HG02973 (cell line): Measurements from ENCODE around the gene SENP2.
"Not testable (repeated sequence)": the region's sequence is repeated elsewhere in the genome, so short reads cannot be mapped to it uniquely, and the experiment has no call there.

ENCODE experiments used
- ATAC-seq: cut with Tn5 transposase; IDR thresholded peaks from one replicate; pipeline ENCODE4 v1.9.1; 2021; ENCODE audit warnings: moderate library complexity; ENCODE audit not compliant: unreplicated experiment

Gene SENP2

DNA sequence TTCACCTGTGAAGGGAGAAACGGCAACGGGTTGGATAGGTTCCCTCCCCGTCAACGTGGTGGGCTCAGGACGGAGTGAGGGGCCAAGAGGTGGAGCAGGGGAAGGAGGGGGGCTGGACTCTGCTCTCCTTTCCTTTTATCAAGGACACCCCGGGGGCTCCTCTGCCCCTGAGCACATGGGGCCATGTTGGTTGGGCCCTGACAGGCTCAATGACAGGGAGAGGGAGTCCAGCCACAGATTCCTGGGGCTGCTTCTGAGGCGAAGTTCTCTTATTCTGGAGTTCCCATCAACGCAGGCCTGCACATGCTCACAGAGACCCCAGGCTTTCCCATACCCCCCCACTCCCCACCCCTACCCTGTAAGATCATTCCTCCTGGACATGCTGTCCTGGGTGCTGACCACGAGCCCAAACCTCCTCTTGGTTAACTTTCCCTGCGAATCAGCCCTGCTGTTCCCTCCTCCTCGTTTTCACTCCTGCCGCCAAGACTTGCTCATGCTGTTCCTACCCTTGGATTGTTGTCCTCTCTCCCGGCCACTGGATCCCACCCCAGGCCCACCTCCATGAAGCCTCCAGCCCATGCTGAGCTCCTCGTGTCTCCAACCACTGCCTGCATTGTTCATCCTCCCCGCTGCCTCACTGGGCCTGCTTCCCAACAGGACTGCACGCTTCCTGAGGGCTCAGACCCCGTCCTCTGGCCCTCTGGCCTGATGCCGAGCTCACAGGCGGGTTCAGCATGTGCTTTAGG is 61.2 kb downstream of the SENP2 start:
- ATAC-seq = no peak

DNA sequence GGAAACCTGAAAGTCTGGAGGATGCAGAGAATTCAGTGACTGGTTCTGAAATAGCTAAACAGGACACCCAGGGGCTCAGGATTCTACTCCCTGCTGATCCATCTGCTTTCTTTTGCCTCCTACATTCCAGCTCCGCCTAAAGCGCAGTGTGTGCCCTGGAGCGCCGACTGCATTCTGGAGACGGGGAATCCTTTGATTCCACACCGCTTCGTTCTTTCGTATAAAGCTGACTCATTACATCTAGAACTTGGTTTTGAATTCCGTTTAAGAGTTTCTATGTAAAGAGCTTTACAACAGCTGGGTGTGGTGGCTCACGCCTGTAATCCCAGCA is 61.8 kb downstream of the SENP2 start:
- ATAC-seq = no peak

DNA sequence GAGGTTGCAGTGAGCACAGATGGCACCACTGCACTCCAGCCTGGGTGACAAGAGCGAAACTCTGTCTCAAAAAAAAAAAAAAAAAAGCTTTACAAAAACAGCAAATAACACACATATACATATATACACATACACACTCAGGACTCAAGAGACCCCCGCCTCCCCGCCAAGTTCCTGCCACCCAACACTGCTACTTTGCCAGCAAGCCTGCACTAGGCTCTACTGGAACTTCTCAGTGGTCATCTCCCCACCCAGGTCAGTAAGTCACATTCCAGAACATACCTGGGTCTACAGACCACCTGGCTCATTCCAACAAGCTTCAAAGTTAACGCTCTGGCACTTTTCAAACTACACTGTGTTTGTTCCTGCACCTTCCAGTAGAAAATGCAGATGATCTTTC is 62.3 kb downstream of the SENP2 start:
- no peak for ATAC-seq

DNA sequence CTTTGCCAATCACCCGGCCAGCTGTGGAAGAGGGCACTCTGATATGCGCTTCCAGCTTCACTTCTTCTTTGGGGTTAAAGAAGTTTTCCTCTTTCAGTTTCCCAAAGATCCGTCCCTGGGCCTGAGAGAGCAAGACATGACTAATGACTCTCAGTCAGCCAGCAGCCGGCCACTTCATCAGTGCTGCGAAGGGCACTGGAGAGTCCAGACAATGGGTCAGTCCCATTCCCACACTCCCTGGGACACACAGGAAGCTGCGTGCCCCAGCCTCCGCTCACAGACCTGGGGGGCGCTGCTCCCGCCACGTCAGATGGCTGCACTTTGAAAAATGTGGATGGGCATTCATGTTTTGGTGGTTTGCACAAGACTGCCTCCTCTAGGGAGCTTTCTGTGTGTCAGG is 63.3 kb downstream of the SENP2 start:
- no peak for ATAC-seq

DNA sequence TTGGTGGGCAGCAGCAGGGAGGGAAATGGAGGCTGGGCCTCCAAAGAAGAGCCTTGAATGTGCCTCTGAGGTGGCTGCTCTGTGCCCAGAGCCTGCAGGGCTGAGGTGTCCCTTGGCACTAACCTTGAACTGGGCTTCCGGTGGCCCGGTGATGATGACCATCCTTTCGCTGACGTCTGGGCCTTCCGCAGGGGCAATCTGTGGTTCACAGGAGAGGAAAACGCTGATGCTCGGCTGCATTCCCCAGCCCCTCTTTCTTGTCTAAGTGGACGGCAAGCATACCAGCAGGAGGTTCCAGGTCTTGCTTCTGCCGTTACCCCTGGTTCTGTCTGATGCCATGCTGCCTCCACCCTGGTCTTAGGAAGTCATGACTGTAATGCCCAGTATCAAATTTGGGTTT is 65.9 kb downstream of the SENP2 start:
- ATAC-seq = no peak

DNA sequence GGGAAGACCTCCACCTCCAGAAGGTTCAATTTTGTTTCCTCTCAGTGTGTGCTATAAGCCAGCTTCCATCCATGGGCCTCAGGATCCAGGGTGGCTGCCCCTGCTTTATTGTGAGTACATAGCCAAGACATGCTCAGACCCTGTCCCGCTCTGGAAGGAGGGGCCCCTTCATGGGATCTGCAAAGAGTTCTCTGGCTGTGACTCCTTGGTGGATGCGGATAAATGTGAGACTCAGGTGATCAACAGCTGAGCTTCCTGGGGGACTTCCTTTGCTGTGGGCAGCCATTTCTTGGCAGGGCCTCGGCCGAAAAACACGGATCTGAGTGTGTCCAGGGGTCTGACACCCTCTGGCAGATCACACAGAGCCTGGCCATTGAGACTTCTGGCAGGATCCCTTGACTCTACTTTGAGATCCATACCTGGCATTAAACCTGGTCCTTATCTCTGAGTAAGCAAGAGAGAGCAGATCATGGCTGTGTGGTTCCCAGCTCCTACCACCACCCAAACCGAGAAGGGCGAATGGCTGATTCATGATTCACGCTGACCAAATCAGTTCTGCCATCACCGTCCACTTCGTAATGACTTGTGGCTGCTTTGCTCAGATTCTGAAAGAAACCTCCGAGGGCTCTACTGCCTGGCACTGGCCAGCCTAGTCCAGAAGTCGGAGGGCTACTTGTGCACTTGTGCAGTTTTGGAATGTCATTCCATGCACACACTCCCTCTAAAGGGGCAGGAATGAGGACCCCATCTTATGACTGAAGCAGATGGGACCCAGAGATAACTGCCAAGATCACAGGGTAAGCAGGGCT is 68.1 kb downstream of the SENP2 start:
- no peak for ATAC-seq

DNA sequence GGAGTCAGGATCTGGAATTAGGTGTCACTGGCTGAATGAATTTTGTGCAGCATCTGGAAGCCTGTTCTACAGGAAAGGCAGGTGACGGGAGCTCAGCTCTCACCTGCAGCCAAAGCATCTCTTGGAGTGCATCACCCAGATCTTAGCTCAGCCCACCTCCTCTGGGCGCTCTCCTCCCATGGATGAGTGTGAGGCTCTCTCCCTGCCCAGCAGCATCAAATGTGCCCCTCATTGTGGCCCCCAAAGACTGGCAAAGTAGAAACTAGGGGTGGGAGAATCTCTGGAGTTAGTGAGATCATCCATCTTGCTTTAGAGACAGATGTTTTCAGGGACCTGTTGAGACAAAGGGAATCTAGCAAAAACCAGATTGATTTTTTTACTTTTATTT is 68.7 kb downstream of the SENP2 start:
- ATAC-seq = no peak

DNA sequence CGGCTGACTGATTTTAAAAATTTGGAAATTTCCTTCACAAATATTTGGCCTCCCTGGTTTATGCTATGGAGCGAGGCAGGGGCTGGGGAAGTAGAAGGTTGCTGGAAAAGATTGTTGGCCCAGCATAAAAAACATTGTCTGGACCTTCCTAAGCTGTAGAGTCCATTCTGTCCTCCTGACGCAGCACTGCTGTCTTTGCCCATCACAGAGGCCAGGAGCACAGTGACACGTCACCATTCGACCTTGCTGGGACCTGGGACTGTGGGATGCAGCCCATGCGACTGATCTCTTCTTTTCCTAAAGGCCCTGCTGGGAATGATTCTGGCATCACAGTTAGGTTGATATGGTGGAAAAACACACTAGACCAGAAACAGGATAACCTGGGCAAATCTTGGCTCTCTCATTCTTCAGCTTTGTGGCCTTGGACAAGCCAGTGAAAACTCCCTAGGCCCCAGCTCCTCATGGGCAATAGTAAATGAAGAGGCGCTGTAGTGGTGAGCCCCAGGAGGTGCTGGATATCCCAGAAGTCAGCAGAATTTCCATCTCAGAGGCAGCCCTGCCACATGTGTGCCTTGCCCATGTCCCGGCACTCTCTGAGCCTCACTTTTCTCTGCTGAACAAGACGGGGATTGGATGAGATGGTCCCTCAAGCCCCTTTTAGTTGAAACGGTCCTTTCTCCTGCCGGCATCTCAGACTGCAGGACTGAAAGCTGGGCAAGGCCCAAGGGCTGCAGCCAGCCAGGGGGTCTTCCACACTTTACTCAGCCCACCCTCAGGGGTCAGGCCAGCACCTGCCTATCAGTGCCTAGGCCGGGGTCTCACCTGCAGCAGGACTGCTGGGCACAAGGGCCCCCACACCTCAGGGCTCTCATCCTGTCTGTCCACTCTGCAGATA is 69.6 kb downstream of the SENP2 start:
- ATAC-seq = no peak

DNA sequence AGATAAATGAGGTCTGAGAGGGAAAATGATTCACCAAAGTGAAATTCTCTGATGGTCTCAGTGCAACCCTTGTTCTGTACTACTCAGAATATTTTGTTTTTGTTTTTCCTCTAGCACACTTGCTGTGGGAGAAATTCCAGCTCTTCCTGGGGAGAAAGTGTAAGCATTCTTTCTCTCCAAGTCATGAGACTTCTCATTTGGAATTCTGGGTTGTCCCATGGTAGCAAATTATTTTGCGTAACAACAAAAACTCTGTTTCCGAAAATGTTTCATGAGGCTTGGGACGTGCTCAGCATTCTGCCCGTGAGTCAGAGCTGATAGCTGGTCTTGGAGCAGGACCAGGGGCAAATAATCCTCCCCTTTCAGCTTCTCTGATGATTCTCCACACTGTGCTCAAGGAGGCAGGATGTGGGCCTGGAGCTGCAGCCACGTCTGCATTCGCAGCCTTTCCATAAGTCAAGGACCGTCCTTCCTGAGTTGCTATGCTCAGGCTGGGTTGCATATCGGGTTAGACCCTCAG is 70.3 kb downstream of the SENP2 start:
- ATAC-seq = no peak

DNA sequence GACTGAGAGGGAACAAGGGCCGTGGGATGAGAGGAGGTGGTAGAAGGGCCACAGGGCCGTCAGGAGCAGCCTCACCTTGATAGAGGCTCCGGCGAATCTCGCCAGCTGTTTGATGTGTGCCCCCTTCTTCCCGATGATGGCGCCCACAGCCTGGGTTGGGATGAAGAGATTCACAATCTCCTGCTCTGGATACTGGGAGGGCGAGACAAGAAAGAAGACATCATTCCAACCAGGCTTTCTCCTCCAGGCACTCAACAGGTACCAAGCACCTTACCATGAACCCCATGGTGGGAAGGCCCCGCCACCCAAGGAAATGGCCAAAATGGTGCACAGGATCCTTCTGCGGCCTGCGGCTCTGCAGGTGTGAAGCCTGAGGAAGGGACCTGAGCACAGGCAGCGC is 71.1 kb downstream of the SENP2 start:
- ATAC-seq = no peak

DNA sequence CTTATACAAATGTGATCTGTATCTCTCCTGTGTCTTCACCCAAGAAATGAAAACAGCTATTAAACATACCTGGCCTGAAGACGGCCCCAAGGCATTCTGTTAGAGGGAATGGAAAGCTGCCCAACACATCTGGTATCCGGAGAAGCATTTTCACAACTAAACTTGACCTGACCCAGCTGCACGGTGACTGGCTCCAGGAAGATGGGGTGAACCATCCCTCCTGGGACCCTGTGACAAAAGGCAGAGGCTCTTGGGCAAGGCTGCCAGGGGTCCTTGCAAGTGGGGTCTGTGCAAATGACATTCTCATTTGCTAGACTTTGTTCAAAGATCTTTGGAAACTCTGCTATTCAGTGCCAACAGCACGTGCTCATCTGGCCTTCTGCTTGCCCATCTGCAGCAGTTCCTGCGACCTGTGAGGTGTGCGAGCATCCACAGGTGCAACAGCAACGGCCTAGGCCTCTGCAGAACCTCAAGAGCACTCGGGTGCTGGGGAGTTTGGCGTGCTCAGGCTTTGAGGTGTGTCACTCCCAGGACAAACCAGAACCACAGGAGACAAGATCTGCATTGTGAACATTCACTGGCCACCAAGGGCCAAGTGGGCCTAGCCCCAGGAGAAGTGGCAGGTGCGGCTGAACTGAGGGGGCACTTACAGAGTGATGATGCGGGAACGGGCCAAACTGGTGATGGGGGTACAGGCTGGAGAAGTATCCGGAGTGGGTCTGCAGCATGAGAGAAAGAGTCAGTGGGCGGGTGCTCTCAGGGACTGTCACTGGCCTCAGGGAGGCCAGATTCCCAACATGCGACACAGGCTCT is 71.8 kb downstream of the SENP2 start:
- ATAC-seq = no peak

DNA sequence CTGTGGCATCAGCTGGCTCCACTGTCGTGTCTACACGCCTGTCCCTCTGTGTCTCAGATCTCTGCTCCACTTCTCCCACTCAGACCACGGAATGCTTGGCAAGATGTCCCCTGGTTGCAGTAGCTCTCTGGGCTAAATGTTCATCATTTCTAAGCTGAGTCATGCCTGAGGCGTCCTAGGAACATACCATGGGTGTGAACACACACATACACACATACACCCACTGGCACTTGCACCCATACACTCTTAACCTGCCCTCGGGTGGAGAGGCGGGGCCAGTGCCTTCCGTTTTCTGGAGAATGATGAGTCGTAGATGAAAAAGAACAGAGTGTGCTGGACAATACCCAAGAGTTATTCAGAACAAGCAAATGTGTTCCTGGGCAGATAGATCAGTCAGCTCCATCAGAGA is 72.4 kb downstream of the SENP2 start:
- no peak for ATAC-seq

DNA sequence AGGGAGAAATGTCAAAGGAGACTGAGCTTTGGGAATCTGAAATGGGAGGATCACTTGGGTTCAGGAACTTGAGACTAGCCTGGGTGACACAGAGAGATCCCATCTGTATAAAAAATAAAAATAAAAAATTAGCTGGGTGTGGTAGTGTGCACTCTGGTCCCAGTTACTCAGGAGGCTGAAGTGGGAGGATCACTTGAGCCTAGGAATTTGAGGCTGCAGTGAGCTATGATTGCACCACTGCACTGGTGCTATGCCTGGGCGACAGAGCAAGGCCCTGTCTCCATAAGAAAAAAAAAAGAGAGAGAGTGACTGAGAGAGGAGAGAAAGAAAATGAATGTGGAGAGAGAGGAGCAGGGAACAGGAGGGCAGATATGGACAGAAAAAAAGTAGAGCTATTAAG is 72.8 kb downstream of the SENP2 start:
- no peak for ATAC-seq

DNA sequence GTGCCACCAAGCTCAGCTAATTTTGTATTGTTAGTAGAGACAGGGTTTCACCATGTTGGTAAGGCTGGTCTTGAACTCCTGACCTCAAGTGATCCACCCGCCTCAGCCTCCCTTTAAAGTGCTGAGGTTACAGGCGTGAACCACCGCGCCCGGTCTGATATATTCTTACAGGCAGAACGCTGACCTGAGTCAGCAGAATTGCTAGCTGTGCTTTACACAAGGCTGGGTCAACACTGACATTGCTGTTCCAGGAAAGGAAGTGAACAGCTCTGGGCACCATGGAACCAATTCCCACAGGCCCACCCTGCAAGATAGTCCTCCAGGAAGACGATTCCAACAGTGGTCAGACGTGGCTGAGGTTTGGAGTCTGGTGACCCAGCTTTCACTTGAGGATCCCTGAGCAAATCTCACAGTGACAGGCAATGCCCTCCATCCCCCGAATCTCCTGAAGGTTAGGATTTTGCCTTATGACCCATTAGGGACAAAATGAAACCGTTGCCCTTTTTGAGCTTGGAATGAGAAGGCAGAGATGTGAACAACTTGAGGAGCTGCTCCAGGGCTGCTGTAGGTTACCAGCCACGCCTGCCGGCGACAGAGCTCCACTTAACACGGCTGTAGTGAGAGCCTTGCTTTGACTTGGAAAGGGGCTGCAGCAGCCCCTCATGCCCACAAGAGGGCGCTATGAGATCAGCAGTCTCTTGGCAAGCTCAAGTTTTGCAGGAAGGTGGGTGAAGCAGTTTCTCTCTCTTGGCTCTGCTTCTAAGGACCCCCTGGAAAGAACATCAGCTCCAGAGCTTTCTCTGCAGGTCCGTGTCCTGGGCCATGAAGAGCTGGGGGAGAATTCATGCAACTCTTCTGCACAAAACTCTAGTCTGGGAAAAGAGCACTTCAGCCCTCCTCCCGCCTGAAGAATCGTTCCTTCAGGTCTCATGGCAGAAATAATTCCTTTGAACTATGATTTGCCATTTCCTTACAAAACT is 74.1 kb downstream of the SENP2 start:
- peak; percentile 58 for ATAC-seq

DNA sequence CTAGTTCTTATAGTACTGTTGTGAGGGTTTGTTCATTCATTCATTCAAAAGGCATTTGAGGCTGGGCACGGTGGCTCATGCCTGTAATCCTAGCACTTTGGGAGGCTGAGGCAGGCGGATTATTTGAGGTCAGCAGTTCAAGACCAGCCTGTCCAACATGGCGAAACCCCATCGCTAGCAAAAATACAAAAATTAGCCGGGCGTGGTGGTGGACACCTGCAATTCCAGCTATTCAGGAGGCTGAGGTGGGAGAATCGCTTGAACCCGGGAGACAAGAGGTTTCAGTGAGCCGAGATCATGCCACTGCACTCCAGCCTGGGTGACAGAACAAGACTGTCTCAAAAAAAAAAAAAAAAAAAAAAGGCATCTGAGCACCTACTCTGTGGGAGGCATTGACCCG is 75.2 kb downstream of the SENP2 start:
- ATAC-seq = not testable (repeated sequence)

DNA sequence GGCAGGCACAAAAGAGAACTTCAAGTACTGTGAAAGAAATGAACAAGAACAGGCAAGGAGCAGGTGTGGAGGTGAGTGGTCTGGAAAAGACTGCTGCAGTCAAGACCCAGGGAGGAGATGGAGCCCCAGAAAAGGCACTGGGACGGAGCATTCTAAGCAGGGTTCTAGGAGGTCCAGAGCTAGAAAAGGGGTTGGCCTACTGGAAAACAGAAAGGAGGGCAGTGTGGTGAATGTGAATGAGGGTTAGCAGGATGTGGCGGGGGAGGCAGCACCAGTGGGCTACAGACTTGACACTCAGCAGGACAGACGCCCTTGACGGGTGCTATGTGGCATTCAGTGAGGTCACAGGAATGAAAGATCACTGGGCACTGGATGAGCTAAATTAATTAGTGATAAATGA is 75.7 kb downstream of the SENP2 start:
- no peak for ATAC-seq

DNA sequence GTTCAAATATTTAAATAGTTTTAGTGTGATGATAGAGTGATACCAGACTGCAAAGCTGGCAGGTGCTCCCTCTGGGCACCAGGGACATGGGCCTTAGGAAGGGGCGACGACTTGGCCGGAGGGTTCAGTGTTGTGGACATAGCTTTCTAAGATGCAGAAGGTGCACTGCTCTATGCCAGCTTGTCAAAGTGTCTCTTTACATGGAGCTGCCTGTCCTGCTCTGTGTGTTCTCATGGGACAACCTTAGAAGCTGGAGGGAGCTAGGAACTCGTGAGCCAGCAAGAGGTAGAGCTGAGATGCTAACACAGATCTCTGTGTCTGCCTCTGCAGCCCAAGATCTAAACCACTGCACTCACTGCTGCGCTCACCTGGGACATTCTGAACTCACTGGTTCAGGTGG is 77.8 kb downstream of the SENP2 start:
- ATAC-seq = no peak

DNA sequence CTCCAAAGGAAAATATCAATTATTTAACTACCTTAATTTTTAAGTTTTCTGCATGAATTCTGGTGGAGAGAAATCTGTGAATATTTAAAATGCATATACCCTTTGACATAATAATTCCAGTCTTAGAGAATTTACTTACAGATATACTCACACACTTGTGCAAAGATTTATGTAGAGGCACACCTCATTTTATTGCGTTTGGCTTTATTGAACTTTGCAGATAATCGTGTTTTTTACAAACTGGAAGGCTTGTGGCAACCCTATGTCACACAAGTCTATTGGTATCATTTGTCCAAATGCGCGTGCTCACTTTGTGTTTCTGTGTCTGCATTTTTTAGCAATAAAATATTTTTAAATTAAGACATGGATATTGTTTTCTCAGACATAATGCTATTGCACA is 81.5 kb downstream of the SENP2 start:
- no peak for ATAC-seq

DNA sequence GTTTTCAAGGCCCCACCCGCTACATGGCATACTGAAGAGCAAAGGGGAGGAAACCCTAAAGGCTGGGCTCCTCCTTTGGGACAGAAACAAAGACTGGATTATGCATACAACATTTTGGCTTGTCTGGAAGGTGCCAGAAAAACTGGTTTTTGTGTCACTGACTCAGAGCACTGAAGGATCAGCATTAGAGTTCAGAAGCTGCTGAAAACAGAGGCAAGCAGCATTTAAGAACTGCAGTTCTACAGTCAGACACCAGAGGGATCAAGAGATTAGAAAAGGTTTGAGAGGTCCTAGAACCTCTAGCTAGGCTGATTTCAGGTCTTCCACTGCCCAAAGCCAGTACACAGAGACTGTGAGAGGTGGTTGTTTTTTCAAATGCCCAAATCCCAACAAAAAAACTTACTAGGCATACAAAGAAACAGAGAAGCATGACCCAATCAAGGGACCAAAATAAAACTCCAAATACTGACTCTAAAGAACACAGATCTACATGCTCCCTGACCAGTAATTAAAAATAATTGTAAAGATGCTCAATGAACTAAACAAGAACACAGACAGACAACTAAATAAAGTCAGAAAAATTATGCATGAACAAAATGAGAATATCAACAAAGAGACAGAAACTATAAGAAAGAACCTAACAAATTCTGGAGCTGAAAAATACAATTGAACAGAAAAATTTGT is 91.2 kb downstream of the SENP2 start:
- no peak for ATAC-seq
